ENCODE data around the gene PCDHGA8.

The PCDHGA8 gene

GRCh38 chr5:141434006-141434405, 41.6 kb downstream of the PCDHGA8 start:
- DNase-seq (ENCODE audit: low read depth): no peak

- no peak for DNase-seq (ENCODE audit: low read depth)
Measured at GRCh38 chr5:141437221-141437620, 44.8 kb downstream of the PCDHGA8 start.

GRCh38 chr5:141439411-141440141, 47.1 kb downstream of the PCDHGA8 start:
- DNase-seq (ENCODE audit: low read depth): no peak

GRCh38 chr5:141440341-141440740, 47.9 kb downstream of the PCDHGA8 start:
- DNase-seq (ENCODE audit: low read depth): no peak

GRCh38 chr5:141441571-141442170, 49.2 kb downstream of the PCDHGA8 start:
- no peak for DNase-seq (ENCODE audit: low read depth)
